ENCODE data around the gene ZHX3. TPM values are rescaled to one million over a fixed set of nuclear protein-coding genes. Genes with fewer than 3 reads are reported as not detected.
A peak's percentile ranks its signal among the peaks of the same experiment; 100 is the strongest.
"Not testable (repeated sequence)": the region's sequence is repeated elsewhere in the genome, so short reads cannot be mapped to it uniquely, and the experiment has no call there.

The ZHX3 gene
- total RNA-seq, 1 experiment from 2014 or later: 35.1 TPM

DNA sequence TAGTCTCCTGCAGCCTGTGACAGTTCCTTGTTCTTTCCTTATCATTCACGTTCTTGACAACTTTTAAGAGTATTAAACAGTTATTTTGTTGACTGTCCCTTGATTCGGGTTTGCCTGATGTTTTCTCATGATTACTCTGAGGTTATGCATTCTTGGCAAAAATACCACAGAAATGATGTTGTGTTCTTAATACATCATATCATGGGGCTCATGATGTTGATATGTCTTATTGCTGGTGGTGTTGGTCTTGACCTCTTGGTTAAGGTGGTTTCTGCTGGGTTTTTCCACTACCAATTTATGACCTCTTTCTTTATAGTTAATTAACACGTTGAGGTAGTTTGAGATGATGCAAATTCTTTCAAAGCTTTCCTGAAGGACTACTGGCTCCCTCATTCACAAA is 59.1 kb downstream of the ZHX3 start:
- DNase-seq (ENCODE audit: low read depth): peak; percentile 36

DNA sequence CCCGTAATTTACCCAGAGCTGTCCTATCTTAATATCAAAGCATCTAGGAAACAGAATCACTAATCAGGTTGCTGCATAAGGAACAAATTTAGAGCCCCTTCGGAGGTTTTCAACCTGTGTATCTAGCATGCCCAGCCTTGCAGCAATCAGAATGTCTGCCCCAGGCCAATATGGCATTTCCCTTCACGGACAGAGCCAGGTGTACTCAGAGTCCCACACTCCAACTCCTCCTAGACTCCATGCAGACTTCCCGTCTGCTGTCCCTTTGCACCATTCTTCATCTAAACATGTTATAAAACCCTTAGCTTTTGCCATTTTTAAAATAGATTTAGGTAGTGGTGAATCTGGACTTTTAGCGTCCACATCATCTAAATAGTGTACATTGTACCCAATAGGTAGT is 61.0 kb downstream of the ZHX3 start:
- no peak for DNase-seq (ENCODE audit: low read depth)

- DNase-seq (ENCODE audit: low read depth): no peak
Observed at GRCh38 chr20:41255655-41256054, 61.9 kb downstream of the ZHX3 start.

DNA sequence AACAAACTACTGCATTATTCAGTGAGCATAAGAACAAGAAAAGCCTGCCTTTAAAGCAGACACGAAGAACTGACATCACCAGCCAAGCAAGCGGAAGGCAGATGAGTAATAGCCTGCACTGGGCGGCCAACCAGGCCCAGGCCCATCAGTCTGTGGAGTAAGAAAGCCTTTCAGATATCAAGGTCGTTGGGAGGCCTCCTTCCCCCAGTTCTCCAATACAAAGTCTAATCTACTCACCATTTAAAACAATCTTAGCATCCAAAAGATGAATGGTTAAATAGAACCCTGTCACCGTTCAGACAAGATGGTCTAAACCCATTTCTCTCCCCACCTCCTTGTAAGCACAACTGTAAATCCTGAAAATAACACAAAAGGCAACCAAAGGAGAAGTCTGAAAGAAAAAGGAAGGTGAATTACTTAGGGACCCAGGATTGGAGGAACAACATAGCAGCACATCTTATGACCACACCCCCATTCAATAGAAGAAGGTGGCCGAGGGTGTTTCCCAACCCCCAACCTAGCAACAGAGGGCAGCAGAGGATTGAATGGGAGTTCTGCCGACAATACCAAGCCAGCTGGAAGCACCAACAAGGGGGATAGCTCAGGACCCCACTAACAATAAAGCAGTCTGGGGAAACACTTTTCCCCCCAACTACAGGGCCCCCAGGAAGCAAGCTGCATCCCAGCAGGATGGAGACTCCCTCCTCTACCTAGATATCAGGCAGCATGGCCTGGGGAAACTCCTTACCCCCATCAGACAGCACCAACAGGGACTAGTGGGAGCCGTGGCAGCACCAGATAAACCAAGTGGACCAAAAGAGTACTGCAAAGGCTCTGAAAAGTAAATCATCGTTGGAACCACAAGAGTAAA is 67.9 kb downstream of the ZHX3 start:
- DNase-seq (ENCODE audit: low read depth): peak; percentile 86

- peak; percentile 92 for DNase-seq (ENCODE audit: low read depth)
Observed at GRCh38 chr20:41248368-41249024, 69.0 kb downstream of the ZHX3 start.

GRCh38 chr20:41247523-41248367 is 69.8 kb downstream of the ZHX3 start:
- DNase-seq (ENCODE audit: low read depth): peak; percentile 81

DNA sequence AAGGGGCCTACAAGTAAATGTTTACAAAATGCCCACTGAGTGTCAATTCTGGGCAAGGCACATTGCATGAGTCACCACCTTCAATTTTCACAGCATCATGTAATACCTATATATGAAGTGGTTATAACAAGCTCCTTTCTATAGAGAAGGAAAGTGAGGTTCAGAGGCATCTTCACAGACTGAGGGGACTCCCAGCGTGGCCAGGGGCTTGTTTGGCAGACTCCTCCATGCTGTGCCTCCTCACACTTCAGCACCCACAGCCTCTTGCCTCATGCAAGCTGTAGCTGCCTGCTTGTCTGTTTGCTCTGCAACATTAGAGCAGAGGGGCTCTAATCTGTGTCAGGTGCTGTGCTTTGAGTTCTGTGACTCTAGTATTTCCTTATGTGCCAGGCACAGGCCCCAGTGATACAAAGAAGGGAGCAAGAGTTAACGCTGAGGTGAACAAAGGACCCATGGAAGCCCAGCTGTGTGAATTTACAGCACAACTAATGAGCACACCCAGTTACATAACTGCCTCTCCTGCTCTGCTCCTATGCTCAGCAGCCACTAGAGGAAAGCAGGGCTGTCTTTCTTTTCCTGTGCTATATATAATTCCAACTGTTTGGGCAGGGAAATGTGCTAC is 72.3 kb downstream of the ZHX3 start:
- DNase-seq (ENCODE audit: low read depth): no peak

GRCh38 chr20:41242807-41243206 is 74.7 kb downstream of the ZHX3 start:
- no peak for DNase-seq (ENCODE audit: low read depth)

DNA sequence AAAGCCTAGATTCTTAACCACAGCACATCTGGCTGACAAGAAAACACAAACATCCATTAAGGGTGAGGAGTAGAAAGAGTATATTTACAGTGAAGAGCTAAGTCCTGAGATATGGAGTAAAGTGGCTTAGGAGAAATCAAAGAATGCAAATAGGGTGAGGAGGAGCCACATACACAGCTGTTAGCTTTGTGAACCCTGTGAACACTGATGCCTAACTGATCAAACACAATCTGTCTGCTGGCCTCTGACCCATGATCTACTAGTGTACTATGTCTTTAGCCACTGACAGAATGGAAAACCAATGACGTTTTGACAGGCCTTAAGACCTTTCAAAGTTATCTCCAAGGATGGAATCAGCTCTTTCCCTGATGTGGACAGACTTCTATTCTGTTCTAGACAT is 75.2 kb downstream of the ZHX3 start:
- no peak for DNase-seq (ENCODE audit: low read depth)

DNA sequence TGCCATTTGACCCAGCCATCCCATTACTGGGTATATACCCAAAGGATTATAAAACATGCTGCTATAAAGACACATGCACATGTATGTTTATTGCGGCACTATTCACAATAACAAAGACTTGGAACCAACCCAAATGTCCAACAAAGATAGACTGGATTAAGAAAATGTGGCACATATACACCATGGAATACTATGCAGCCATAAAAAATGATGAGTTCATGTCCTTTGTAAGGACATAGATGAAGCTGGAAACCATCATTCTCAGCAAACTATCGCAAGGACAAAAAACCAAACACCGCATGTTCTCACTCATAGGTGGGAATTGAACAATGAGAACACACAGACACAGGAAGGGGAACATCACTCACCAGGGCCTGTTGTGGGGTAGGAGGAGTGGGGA is 80.3 kb downstream of the ZHX3 start:
- not testable (repeated sequence) for DNase-seq (ENCODE audit: low read depth)

- not testable (repeated sequence) for DNase-seq (ENCODE audit: low read depth)
Observed at GRCh38 chr20:41236818-41237217, 80.7 kb downstream of the ZHX3 start.

- DNase-seq (ENCODE audit: low read depth): no peak
Observed at GRCh38 chr20:41234546-41234945, 83.0 kb downstream of the ZHX3 start.

DNA sequence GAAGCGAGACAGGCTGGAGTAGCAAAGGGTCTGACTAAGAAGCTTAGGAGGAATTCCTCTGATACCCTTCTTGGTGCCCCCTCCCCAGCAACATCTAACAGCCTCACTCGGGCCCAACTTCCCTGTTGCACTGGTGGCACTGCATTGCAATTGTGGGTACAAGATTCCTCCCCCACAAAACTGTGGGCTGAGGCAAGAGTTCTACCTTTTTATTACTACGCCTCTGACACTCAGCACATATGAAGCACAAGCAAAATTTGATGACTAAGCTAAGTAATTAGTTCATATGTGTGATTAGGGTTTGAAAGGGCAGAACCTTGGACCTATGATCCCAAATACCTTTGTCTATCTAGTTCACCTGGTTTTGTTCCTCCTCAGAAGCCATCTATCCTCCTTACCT is 83.5 kb downstream of the ZHX3 start:
- no peak for DNase-seq (ENCODE audit: low read depth)

GRCh38 chr20:41232973-41233926 is 84.3 kb downstream of the ZHX3 start:
- DNase-seq (ENCODE audit: low read depth): peak; percentile 94

GRCh38 chr20:41231136-41231535 is 86.4 kb downstream of the ZHX3 start:
- DNase-seq (ENCODE audit: low read depth): no peak

GRCh38 chr20:41230136-41230535 is 87.4 kb downstream of the ZHX3 start:
- DNase-seq (ENCODE audit: low read depth): no peak

- peak; percentile 72 for DNase-seq (ENCODE audit: low read depth)
Observed at GRCh38 chr20:41229259-41229658, 88.3 kb downstream of the ZHX3 start.

- no peak for DNase-seq (ENCODE audit: low read depth)
Observed at GRCh38 chr20:41228858-41229257, 88.7 kb downstream of the ZHX3 start.

GRCh38 chr20:41226426-41226825 is 91.1 kb downstream of the ZHX3 start:
- DNase-seq (ENCODE audit: low read depth): no peak

DNA sequence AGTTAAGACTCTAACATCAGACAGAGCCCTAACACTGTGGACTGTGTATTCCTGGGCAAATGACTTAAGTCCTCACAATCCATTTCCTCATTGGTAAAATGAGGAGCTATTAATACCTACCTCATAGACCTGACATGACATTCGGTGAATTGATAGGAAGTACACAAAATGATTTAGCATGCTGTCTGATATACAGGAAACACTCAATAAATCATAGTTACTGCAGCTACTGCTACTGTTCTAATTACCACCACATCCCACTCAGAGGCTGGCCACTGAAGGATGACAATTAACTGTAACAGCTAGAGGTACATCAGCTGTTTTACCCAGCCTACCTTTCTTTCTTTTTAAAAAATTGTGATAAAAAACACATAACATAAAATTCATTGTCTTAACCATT is 92.4 kb downstream of the ZHX3 start:
- no peak for DNase-seq (ENCODE audit: low read depth)

Data from LHCN-M2 (cell line).